ENCODE data around the gene TTC8. TPM values are rescaled to one million over a fixed set of nuclear protein-coding genes. Genes with fewer than 3 reads are reported as not detected.

Gene TTC8
- 5.1 TPM for polyA plus RNA-seq (2012; ENCODE audit: insufficient read length, low read depth)

- no peak for TF ChIP-seq TAF1 (IDR thresholded peaks at IDR 0.05; ENCODE audit: borderline replicate concordance, insufficient read depth, low read length)
- TF ChIP-seq SIN3A (IDR thresholded peaks at IDR 0.05; ENCODE audit: borderline replicate concordance, insufficient read depth, low read length): no peak; the same call in 1 of the 2 replicates
- TF ChIP-seq FOXP2 (optimal IDR thresholded peaks at IDR 0.05; ENCODE audit: borderline replicate concordance, extremely low read depth, extremely low read length, insufficient read depth): no peak
- no peak for TF ChIP-seq REST (IDR thresholded peaks at IDR 0.05; ENCODE audit: insufficient read depth in 1 of 2, low read depth in 2 of 2, low read length in 2 of 2)
- TF ChIP-seq POLR2AphosphoS5 (IDR thresholded peaks at IDR 0.05; ENCODE audit: low read depth, low read length): peak; percentile 65; the same call in 1 of the 2 replicates
Observed at GRCh38 chr14:88824314-88825077, at the start of gene TTC8. TTC8 (plus strand) TSS chr14:88824651; CDS start chr14:88824708, 57 bp downstream.

- TF ChIP-seq FOXP2 (optimal IDR thresholded peaks at IDR 0.05; ENCODE audit: borderline replicate concordance, extremely low read depth, extremely low read length, insufficient read depth): no peak
- no peak for TF ChIP-seq REST (IDR thresholded peaks at IDR 0.05; ENCODE audit: insufficient read depth in 1 of 2, low read depth in 2 of 2, low read length in 2 of 2)
- no peak for TF ChIP-seq TAF1 (IDR thresholded peaks at IDR 0.05; ENCODE audit: borderline replicate concordance, insufficient read depth, low read length)
- no peak for TF ChIP-seq SIN3A (IDR thresholded peaks at IDR 0.05; ENCODE audit: borderline replicate concordance, insufficient read depth, low read length)
- no peak for TF ChIP-seq POLR2AphosphoS5 (IDR thresholded peaks at IDR 0.05; ENCODE audit: low read depth, low read length)
Observed at GRCh38 chr14:88775532-88775931, 48.9 kb upstream of the TTC8 start.

- TF ChIP-seq FOXP2 (optimal IDR thresholded peaks at IDR 0.05; ENCODE audit: borderline replicate concordance, extremely low read depth, extremely low read length, insufficient read depth) (no peak), REST (IDR thresholded peaks at IDR 0.05; ENCODE audit: insufficient read depth in 1 of 2, low read depth in 2 of 2, low read length in 2 of 2) (no peak), SIN3A (IDR thresholded peaks at IDR 0.05; ENCODE audit: borderline replicate concordance, insufficient read depth, low read length) (no peak), TAF1 (IDR thresholded peaks at IDR 0.05; ENCODE audit: borderline replicate concordance, insufficient read depth, low read length) (no peak), POLR2AphosphoS5 (IDR thresholded peaks at IDR 0.05; ENCODE audit: low read depth, low read length) (no peak)
Observed at GRCh38 chr14:88785911-88786310, 38.5 kb upstream of the TTC8 start.

- no peak for TF ChIP-seq POLR2AphosphoS5 (IDR thresholded peaks at IDR 0.05; ENCODE audit: low read depth, low read length)
Observed at GRCh38 chr14:88786715-88787114, 37.7 kb upstream of the TTC8 start.

- no peak for TF ChIP-seq FOXP2 (optimal IDR thresholded peaks at IDR 0.05; ENCODE audit: borderline replicate concordance, extremely low read depth, extremely low read length, insufficient read depth)
- no peak for TF ChIP-seq POLR2AphosphoS5 (IDR thresholded peaks at IDR 0.05; ENCODE audit: low read depth, low read length)
- no peak for TF ChIP-seq TAF1 (IDR thresholded peaks at IDR 0.05; ENCODE audit: borderline replicate concordance, insufficient read depth, low read length)
- no peak for TF ChIP-seq SIN3A (IDR thresholded peaks at IDR 0.05; ENCODE audit: borderline replicate concordance, insufficient read depth, low read length)
- no peak for TF ChIP-seq REST (IDR thresholded peaks at IDR 0.05; ENCODE audit: insufficient read depth in 1 of 2, low read depth in 2 of 2, low read length in 2 of 2)
Observed at GRCh38 chr14:88790501-88791251, 33.8 kb upstream of the TTC8 start.

Data from PFSK-1 (cell line).